GM13976 (cell line): ENCODE data around the gene ARID1A.
"Not testable (repeated sequence)": the region's sequence is repeated elsewhere in the genome, so short reads cannot be mapped to it uniquely, and the experiment has no call there.

Experiments used
- DNase-seq: peaks from one replicate; pipeline ENCODE4 v3.0.0; 2012; ENCODE audit warnings: low spot score
- in situ Hi-C: fragments of 300-500 bp; cut with MboI; formaldehyde crosslinking; loops from one replicate; pipeline ENCODE4 v1.12.0; 2022; ENCODE audit warnings: low sequenced_read_pairs, mixed read lengths, inconsistent platforms; ENCODE audit not compliant: unreplicated experiment
- TF ChIP-seq, protein P1 (sequence below): IDR thresholded peaks from 2 replicates; pipeline ENCODE4 v1.5.1; 2012; ENCODE audit warnings: borderline replicate concordance, mild to moderate bottlenecking; ENCODE audit not compliant: insufficient read depth; ENCODE audit errors: extremely low read depth, missing control alignments, control extremely low read depth

Gene ARID1A

DNA sequence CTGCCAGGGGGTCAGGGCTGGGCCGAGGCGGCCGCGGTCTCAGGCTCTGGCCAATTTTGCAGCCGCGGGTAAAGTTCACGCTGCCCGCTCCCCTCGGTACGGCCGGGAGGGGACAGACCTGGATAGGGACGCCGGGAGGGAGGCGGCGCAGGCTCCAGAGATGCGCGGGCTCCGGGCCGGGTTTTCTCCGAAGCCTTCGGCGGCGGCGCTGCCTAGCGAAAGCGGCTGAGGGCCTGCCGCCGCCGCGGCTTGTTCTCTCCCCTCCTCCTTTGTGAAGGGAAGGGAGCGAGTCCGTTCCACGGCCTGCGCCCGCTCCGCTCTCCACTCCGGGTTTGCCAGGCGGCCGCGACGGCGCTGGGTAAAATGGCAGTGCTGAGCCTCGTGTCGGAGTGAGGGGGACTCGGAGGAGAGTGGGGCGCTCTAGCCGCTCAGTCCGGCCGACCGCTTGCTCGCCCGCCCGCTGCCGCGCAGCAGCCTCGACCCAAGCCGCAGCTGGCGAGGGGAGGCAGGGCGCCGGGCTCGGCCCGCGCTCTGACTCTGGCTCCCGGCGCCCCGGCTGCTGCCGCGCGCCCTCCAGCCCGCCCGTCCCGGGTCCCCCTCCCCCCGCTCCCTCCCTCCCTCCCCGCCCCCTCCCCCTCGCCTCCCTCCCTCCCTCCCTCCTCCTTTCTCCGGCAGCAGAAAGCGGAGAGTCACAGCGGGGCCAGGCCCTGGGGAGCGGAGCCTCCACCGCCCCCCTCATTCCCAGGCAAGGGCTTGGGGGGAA is at the start of gene ARID1A:
TSS of gene ARID1A (plus strand) at position 660 of the 763 bp plus-strand sequence. CDS start 389 bp downstream, outside the sequence.
- in situ Hi-C loops = no loop called here
- TF ChIP-seq, protein P1, sequence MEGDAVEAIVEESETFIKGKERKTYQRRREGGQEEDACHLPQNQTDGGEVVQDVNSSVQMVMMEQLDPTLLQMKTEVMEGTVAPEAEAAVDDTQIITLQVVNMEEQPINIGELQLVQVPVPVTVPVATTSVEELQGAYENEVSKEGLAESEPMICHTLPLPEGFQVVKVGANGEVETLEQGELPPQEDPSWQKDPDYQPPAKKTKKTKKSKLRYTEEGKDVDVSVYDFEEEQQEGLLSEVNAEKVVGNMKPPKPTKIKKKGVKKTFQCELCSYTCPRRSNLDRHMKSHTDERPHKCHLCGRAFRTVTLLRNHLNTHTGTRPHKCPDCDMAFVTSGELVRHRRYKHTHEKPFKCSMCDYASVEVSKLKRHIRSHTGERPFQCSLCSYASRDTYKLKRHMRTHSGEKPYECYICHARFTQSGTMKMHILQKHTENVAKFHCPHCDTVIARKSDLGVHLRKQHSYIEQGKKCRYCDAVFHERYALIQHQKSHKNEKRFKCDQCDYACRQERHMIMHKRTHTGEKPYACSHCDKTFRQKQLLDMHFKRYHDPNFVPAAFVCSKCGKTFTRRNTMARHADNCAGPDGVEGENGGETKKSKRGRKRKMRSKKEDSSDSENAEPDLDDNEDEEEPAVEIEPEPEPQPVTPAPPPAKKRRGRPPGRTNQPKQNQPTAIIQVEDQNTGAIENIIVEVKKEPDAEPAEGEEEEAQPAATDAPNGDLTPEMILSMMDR = no peak
- peak; percentile 89 for DNase-seq

DNA sequence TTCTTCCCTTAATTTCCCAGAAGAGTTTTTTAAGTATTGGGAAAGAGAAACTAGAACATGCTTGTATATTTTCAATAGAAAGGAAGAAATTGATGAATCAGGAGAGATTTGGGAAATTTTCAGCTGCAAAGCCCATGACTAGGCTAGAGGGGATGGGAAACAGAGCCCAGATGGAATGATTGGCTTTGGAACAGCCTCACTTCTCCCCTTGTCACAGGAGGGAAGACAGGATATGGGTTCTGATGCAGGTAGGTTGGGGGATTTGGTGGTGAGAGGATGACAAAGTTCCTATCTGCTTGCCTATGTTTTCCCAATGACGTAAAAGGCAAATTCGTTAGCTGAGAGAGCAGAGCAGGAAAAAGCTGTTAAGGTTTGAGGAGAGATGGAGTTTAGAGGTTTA is 31.0 kb upstream of the ARID1A start:
- no peak for DNase-seq
- in situ Hi-C loops = no loop called here
- TF ChIP-seq, protein P1 = no peak

DNA sequence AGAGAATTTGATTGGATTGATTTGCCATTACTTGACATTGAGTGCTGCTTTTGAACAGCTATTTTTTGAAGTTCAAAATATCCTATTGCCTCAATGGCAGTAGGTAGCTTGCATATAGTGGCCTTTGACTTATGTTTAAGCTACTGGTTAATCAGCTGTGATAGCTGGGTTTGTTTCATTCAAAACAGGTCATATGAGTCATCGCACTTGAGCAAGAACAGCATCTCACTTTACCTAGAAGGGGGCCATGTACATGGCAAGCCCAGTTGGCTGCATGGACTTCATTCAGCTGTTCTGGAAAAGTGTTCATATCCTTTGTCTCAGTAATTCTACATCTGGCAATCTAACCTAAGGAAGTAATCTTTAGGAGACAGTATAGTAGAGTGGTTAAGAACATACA is 29.0 kb upstream of the ARID1A start:
- DNase-seq = no peak
- TF ChIP-seq, protein P1 = no peak
- in situ Hi-C loops = no loop called here

DNA sequence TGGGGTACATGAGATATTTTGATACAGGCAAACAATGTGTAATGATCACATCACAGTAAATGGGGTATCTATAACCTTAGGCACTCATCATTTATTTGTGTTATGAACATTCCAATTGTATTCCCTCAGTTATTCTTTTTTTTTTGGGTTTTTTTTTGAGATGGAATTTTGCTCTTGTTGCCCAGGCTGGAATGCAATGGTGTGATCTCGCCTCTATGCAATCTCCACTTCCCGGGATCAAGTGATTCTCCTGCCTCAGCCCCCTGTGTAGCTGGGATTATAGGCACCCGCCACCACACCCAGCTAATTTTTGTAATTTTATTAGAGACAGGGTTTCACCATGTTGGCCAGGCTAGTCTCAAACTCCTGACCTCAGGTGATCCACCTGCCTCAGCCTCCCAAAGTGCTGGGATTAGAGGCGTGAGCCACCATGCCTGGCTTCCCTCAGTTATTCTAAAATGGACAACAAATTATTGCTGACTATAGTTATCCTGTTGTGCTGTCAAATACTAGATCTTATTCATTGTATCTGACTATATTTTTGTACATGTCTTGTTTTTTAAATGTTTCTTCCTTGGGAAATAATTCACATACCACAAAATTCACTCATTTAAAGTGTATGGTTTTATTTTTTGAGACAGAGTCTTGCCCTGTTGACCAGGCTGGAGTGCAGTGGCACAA is 27.6 kb upstream of the ARID1A start:
- DNase-seq, in situ Hi-C loops: not testable (repeated sequence)

DNA sequence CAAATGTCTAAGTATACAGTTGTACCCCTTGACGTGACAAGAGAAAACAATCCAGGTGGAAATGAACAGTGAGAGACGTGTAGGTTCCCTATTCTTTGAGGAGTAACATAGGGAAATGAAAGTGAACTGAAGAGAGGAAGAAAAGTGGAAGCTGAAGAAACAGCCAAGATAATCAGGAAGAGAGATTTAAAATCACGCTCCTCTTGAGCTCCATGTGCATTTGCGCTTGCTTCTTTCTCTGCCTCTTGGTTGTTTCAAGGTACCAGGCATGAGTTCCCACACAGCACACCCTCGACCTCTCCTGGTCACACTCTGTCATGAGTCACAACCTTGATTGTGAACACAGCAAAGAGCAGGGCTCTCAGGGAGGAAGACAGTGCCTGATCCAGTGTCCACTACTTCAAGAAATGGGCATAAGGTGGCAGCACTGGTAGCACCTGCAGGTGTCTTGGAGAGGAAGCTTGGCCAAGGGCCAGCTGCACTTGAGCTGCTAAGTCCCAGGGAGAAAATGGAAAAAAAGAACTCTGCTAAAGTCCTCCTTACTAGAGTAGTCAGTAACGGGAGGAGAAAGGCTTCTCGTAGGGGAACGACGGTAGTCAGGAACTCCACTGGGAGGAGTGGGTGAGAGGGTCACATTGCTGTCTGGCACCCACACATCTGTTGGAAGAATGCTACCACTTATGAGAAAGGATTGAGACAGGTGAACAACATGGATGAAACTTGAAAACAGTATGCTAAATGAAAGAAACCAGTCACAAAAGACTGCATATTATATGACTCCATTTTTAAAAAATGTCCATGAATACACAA is 18.3 kb upstream of the ARID1A start:
- in situ Hi-C loops = no loop called here
- DNase-seq = peak; percentile 71
- TF ChIP-seq, protein P1 = peak; percentile 56

DNA sequence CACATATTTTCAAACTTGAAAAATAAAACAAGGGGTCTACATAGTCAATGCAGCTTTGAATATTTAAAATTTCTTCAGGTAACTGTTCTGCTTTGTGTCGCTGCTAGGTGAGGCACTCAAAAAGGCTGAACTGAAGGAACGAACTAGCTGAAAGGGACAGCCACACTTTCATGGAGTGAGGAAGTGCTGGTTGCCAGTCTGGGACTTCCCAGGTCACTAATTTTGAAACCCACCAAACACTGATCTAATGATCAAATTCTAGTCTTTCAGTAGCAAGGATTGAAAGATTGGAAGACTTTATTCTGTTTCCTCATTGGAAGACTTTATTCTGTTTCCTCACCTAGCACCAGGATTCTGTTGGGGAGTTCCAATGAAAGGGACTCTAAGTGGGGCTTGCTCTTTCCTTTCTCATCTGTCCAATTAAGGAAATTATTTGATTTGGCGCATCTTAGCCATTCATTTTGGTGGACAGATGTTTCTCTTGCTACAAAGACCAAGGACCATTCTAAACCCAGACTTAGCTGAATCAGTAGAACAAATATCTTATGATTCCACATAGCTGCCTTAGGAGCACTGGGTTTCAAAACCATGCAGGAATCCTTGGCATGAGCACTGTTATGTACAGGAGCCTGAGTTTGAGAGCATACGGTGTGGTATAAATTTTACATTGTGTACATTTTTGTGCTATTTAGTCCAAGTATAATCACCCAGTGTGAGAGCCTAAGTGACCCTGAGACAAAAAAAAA is 10.9 kb upstream of the ARID1A start:
- in situ Hi-C loops = no loop called here
- no peak for DNase-seq
- TF ChIP-seq, protein P1 = no peak
